Measurements from ENCODE around the gene TP53BP2.
"Not testable (repeated sequence)": the region's sequence is repeated elsewhere in the genome, so short reads cannot be mapped to it uniquely, and the experiment has no call there.

Gene TP53BP2

GRCh38 chr1:223829678-223830077 is 16.1 kb downstream of the TP53BP2 start:
- no peak for DNase-seq

GRCh38 chr1:223828162-223828848 is 17.4 kb downstream of the TP53BP2 start:
- no peak for DNase-seq

- no peak for DNase-seq
Observed at GRCh38 chr1:223827193-223827663, 18.5 kb downstream of the TP53BP2 start.

GRCh38 chr1:223825767-223826748 is 19.7 kb downstream of the TP53BP2 start:
- DNase-seq: no peak

GRCh38 chr1:223824712-223825111 is 21.0 kb downstream of the TP53BP2 start:
- no peak for DNase-seq

GRCh38 chr1:223824287-223824686 is 21.5 kb downstream of the TP53BP2 start:
- no peak for DNase-seq

- no peak for DNase-seq
Observed at GRCh38 chr1:223820971-223821370, 24.8 kb downstream of the TP53BP2 start.

GRCh38 chr1:223820515-223820858 is 25.3 kb downstream of the TP53BP2 start:
- DNase-seq: peak; percentile 30

GRCh38 chr1:223819730-223820514 is 25.8 kb downstream of the TP53BP2 start:
- DNase-seq: no peak

GRCh38 chr1:223817265-223817664 is 28.5 kb downstream of the TP53BP2 start:
- not testable (repeated sequence) for DNase-seq

- no peak for DNase-seq
Observed at GRCh38 chr1:223815865-223816264, 29.9 kb downstream of the TP53BP2 start.

GRCh38 chr1:223815020-223815853 is 30.5 kb downstream of the TP53BP2 start:
- DNase-seq: no peak

GRCh38 chr1:223813645-223814044 is 32.1 kb downstream of the TP53BP2 start:
- DNase-seq: no peak

GRCh38 chr1:223811634-223812101 is 34.1 kb downstream of the TP53BP2 start:
- peak; percentile 11 for DNase-seq

GRCh38 chr1:223810586-223810985 is 35.2 kb downstream of the TP53BP2 start:
- DNase-seq: no peak

GRCh38 chr1:223809905-223810304 is 35.8 kb downstream of the TP53BP2 start:
- DNase-seq: not testable (repeated sequence)

- no peak for DNase-seq
Observed at GRCh38 chr1:223803211-223803610, 42.5 kb downstream of the TP53BP2 start.

GRCh38 chr1:223802602-223803001 is 43.1 kb downstream of the TP53BP2 start:
- no peak for DNase-seq

- no peak for DNase-seq
Observed at GRCh38 chr1:223802032-223802431, 43.7 kb downstream of the TP53BP2 start.

GRCh38 chr1:223796210-223796609 is 49.5 kb downstream of the TP53BP2 start:
- no peak for DNase-seq

GRCh38 chr1:223794136-223794880 is 51.4 kb downstream of the TP53BP2 start:
- no peak for DNase-seq
